Measurements from ENCODE around the gene ZIC4.

The ZIC4 gene

GRCh38 chr3:147389717-147390116 lies 16.6 kb downstream of the ZIC4 start:
- DNase-seq = no peak

GRCh38 chr3:147388700-147389580 lies 17.4 kb downstream of the ZIC4 start:
- no peak for DNase-seq

- DNase-seq = no peak
These were observed 18.3 kb downstream of the ZIC4 start for GRCh38 chr3:147387885-147388699.

- DNase-seq = no peak
These were observed 19.0 kb downstream of the ZIC4 start for GRCh38 chr3:147387291-147387884.

GRCh38 chr3:147385059-147386012 lies 21.0 kb downstream of the ZIC4 start:
- no peak for DNase-seq

- peak; percentile 36 for DNase-seq
These were observed 21.9 kb downstream of the ZIC4 start for GRCh38 chr3:147384210-147385058.

- no peak for DNase-seq
These were observed 22.7 kb downstream of the ZIC4 start for GRCh38 chr3:147383617-147384016.

- DNase-seq = no peak
These were observed 24.7 kb downstream of the ZIC4 start for GRCh38 chr3:147381596-147381995.

GRCh38 chr3:147380977-147381376 lies 25.4 kb downstream of the ZIC4 start:
- DNase-seq = no peak

GRCh38 chr3:147380387-147380951 lies 25.9 kb downstream of the ZIC4 start:
- no peak for DNase-seq

- DNase-seq = no peak
These were observed 26.7 kb downstream of the ZIC4 start for GRCh38 chr3:147379651-147380050.

GRCh38 chr3:147377412-147378367 lies 28.7 kb downstream of the ZIC4 start:
- DNase-seq = no peak

GRCh38 chr3:147373301-147373700 lies 33.0 kb downstream of the ZIC4 start:
- no peak for DNase-seq

GRCh38 chr3:147372525-147373027 lies 33.8 kb downstream of the ZIC4 start:
- no peak for DNase-seq

- no peak for DNase-seq
These were observed 34.5 kb downstream of the ZIC4 start for GRCh38 chr3:147371771-147372340.

GRCh38 chr3:147371140-147371539 lies 35.2 kb downstream of the ZIC4 start:
- DNase-seq = no peak

GRCh38 chr3:147370349-147370748 lies 36.0 kb downstream of the ZIC4 start:
- no peak for DNase-seq

GRCh38 chr3:147369661-147370123 lies 36.7 kb downstream of the ZIC4 start:
- no peak for DNase-seq

GRCh38 chr3:147369231-147369630 lies 37.1 kb downstream of the ZIC4 start:
- DNase-seq = no peak
